H9 (cell line): Measurements from ENCODE around the gene ADCK2. TPM values are rescaled to one million over a fixed set of nuclear protein-coding genes. Genes with fewer than 3 reads are reported as not detected.

Experiments
- DNase-seq: peaks from one replicate; pipeline ENCODE4 v3.0.0-alpha.2; 2017
- H2AFZ ChIP-seq: one replicate; pipeline ENCODE4 v1.6.1; 2013; ENCODE audit warnings: mild to moderate bottlenecking, low read length, control low read depth, moderate library complexity
- H2AK5ac ChIP-seq: 2 replicates; pipeline ENCODE4 v1.6.1; 2013; ENCODE audit warnings: low read length, control low read depth, mixed read lengths; ENCODE audit not compliant: insufficient read length
- H2BK120ac ChIP-seq: one replicate; pipeline ENCODE4 v1.6.1; 2013; ENCODE audit warnings: low read depth, mild to moderate bottlenecking, low read length, control low read depth, inconsistent platforms; ENCODE audit not compliant: poor library complexity, severe bottlenecking
- H2BK12ac ChIP-seq: 2 replicates; pipeline ENCODE4 v1.6.1; 2013; ENCODE audit warnings: low read length, control low read depth, mixed read lengths, low read depth; ENCODE audit not compliant: insufficient read length
- H2BK15ac ChIP-seq: 2 replicates; pipeline ENCODE4 v1.6.1; 2013; ENCODE audit warnings: low read depth, low read length, control low read depth
- H2BK20ac ChIP-seq: one replicate; pipeline ENCODE4 v1.6.1; 2013; ENCODE audit warnings: low read depth, mild to moderate bottlenecking, low read length, control low read depth, inconsistent platforms; ENCODE audit not compliant: poor library complexity, severe bottlenecking
- H2BK5ac ChIP-seq: 2 replicates; pipeline ENCODE4 v1.6.1; 2013; ENCODE audit warnings: low read length, control low read depth, mixed read lengths; ENCODE audit not compliant: insufficient read length
- H3K14ac ChIP-seq: 2 replicates; pipeline ENCODE4 v1.6.1; 2013; ENCODE audit warnings: low read length, control low read depth; ENCODE audit not compliant: insufficient read depth
- H3K18ac ChIP-seq: 2 replicates; pipeline ENCODE4 v1.6.1; 2013; ENCODE audit warnings: low read depth, mild to moderate bottlenecking, mixed read lengths, low read length, control low read depth; ENCODE audit not compliant: insufficient read length
- H3K23ac ChIP-seq: 2 replicates; pipeline ENCODE4 v1.6.1; 2013; ENCODE audit warnings: low read length, control low read depth, mixed read lengths, low read depth; ENCODE audit not compliant: insufficient read length
- H3K23me2 ChIP-seq: 2 replicates; pipeline ENCODE4 v1.6.1; 2013; ENCODE audit warnings: low read depth, mild to moderate bottlenecking, mixed read lengths, low read length, control low read depth; ENCODE audit not compliant: insufficient read length, poor library complexity, severe bottlenecking
- H3K27ac ChIP-seq: 2 replicates; pipeline ENCODE4 v1.5.1; 2013; ENCODE audit warnings: low read length, control low read depth, mixed read lengths, low read depth; ENCODE audit not compliant: insufficient read length
- H3K27me3 ChIP-seq: 2 replicates; pipeline ENCODE4 v1.6.1; 2013; ENCODE audit warnings: low read length, control low read depth, inconsistent platforms; ENCODE audit not compliant: insufficient read depth
- H3K4ac ChIP-seq: 2 replicates; pipeline ENCODE4 v1.6.1; 2013; ENCODE audit warnings: low read depth, mild to moderate bottlenecking, control low read depth, inconsistent platforms, low read length, moderate library complexity
- H3K4me1 ChIP-seq: 2 replicates; pipeline ENCODE4 v1.6.1; 2013; ENCODE audit warnings: low read length, control low read depth, inconsistent platforms; ENCODE audit not compliant: insufficient read depth
- H3K4me2 ChIP-seq: 2 replicates; pipeline ENCODE4 v1.6.1; 2013; ENCODE audit warnings: low read length, control low read depth, mixed read lengths; ENCODE audit not compliant: insufficient read length, insufficient read depth
- H3K56ac ChIP-seq: 2 replicates; pipeline ENCODE4 v1.6.1; 2013; ENCODE audit warnings: low read depth, mild to moderate bottlenecking, mixed read lengths, low read length, control low read depth; ENCODE audit not compliant: insufficient read length
- H3K79me1 ChIP-seq: 2 replicates; pipeline ENCODE4 v1.6.1; 2013; ENCODE audit warnings: low read depth, mild to moderate bottlenecking, moderate library complexity, low read length, control low read depth, inconsistent platforms; ENCODE audit not compliant: insufficient read depth, poor library complexity, severe bottlenecking
- H3K79me2 ChIP-seq: 2 replicates; pipeline ENCODE4 v1.6.1; 2013; ENCODE audit warnings: low read length, control low read depth, inconsistent platforms; ENCODE audit not compliant: insufficient read depth
- H3K9ac ChIP-seq: 2 replicates; pipeline ENCODE4 v1.6.1; 2013; ENCODE audit warnings: low read length, control low read depth, mixed read lengths; ENCODE audit not compliant: insufficient read length; ENCODE audit errors: extremely low read depth
- H3K9me3 ChIP-seq: one replicate; pipeline ENCODE4 v1.6.1; 2013; ENCODE audit warnings: low read depth, low read length, inconsistent platforms; ENCODE audit not compliant: control insufficient read depth
- H3T11ph ChIP-seq: one replicate; pipeline ENCODE4 v1.6.1; 2013; ENCODE audit warnings: mild to moderate bottlenecking, low read length, control low read depth, inconsistent platforms
- H4K20me1 ChIP-seq: one replicate; pipeline ENCODE4 v1.6.1; 2013; ENCODE audit not compliant: control insufficient read depth, insufficient read length, insufficient read depth
- H4K5ac ChIP-seq: 2 replicates; pipeline ENCODE4 v1.6.1; 2013; ENCODE audit warnings: low read depth, mild to moderate bottlenecking, mixed read lengths, low read length, control low read depth; ENCODE audit not compliant: insufficient read length
- H4K8ac ChIP-seq: replicated peaks from 2 replicates; pipeline ENCODE4 v1.6.1; 2013; ENCODE audit warnings: low read length, control low read depth, mixed read lengths, low read depth; ENCODE audit not compliant: insufficient read length
- H4K91ac ChIP-seq: 2 replicates; pipeline ENCODE4 v1.6.1; 2013; ENCODE audit warnings: low read depth, mild to moderate bottlenecking, moderate library complexity, mixed read lengths, low read length, control low read depth; ENCODE audit not compliant: insufficient read length
- H3K27ac Mint-ChIP-seq, 3 experiments: 2 replicates in 2 of 3; 3 replicates in 1 of 3; pipeline ENCODE4 v1.8.0; 2020 to 2021; ENCODE audit warnings: mixed read lengths in 3 of 3, mild to moderate bottlenecking in 1 of 3, moderate library complexity in 1 of 3
- H3K27me3 Mint-ChIP-seq: 2 replicates; pipeline ENCODE4 v1.8.0; 2021; ENCODE audit warnings: low read depth, mild to moderate bottlenecking, moderate library complexity, mixed read lengths
- H3K36me3 Mint-ChIP-seq, 3 experiments: 2 replicates in 2 of 3; 3 replicates in 1 of 3; pipeline ENCODE4 v1.8.0; 2020 to 2021; ENCODE audit warnings: low read depth in 3 of 3, mixed read lengths in 3 of 3; ENCODE audit not compliant: insufficient read depth in 1 of 3
- H3K4me1 Mint-ChIP-seq, 2 experiments: 2 replicates each; pipeline ENCODE4 v1.8.0; 2020; ENCODE audit warnings: mixed read lengths in 2 of 2
- H3K4me3 Mint-ChIP-seq, 2 experiments: 2 replicates in 1 of 2; 3 replicates in 1 of 2; pipeline ENCODE4 v1.8.0; 2020 to 2021; ENCODE audit warnings: mild to moderate bottlenecking in 2 of 2, mixed read lengths in 2 of 2, moderate library complexity in 1 of 2
- H3K9me3 Mint-ChIP-seq, 2 experiments: 2 replicates in 1 of 2; 3 replicates in 1 of 2; pipeline ENCODE4 v1.8.0; 2020; ENCODE audit warnings: mild to moderate bottlenecking in 2 of 2, mixed read lengths in 2 of 2, moderate library complexity in 1 of 2
- CTCF ChIP-seq: fragments of 200-600 bp; sonication (generic); conservative IDR thresholded peaks from 3 replicates; pipeline ENCODE4 v1.8.0; 2021; ENCODE audit warnings: antibody characterized with exemption, mild to moderate bottlenecking
- WGBS: extraction: QIAGEN DNeasy Blood & Tissue Kit; methylation state at CpG from one replicate; pipeline ENCODE4 v1.1.7; 2013; ENCODE audit warnings: missing lambda C conversion rate, low lambda C conversion rate, mixed read lengths; ENCODE audit not compliant: insufficient read length; ENCODE audit errors: extremely low coverage; 5-methylcytosine and 5-hydroxymethylcytosine counted together
- total RNA-seq: library from RNA; stranded (reverse); gene quantifications from 2 replicates; pipeline ENCODE4 v1.2.1, GENCODE V29; 2021

The ADCK2 gene
- total RNA-seq, 1 experiment from 2014 or later, result 12.4 TPM

GRCh38 chr7:140723574-140723973 is 50.8 kb downstream of the ADCK2 start:
- no peak overlapping the region for H2BK20ac ChIP-seq
- no peak overlapping the region for H3K18ac ChIP-seq
- no peak overlapping the region for H3K23ac ChIP-seq
- H3K9me3 ChIP-seq, result no peaks in the 10 kb centered on the region
- H3T11ph ChIP-seq, result no peak overlapping the region
- H4K5ac ChIP-seq, result no peak overlapping the region
- no peak overlapping the region for H4K91ac ChIP-seq
- no peak overlapping the region for H3K27ac ChIP-seq
- H3K27me3 Mint-ChIP-seq, result no peaks in the 10 kb centered on the region
- no peak for TF ChIP-seq CTCF
- no peaks in the 10 kb centered on the region for H4K20me1 ChIP-seq
- H3K14ac ChIP-seq, result no peak overlapping the region
- H2BK15ac ChIP-seq, result no peak overlapping the region
- H3K4me2 ChIP-seq, result no peak overlapping the region
- H3K79me1 ChIP-seq, result no peaks in the 10 kb centered on the region
- no peak overlapping the region for H3K4ac ChIP-seq
- H3K27ac Mint-ChIP-seq, result no peak overlapping the region
- H2AK5ac ChIP-seq, result no peak overlapping the region
- H3K4me3 Mint-ChIP-seq, result no peak overlapping the region
- H3K9me3 Mint-ChIP-seq, result no peaks in the 10 kb centered on the region
- H3K4me1 ChIP-seq, result no peaks in the 10 kb centered on the region
- no peak overlapping the region for H2BK12ac ChIP-seq
- no peaks in the 10 kb centered on the region for H3K79me2 ChIP-seq
- H3K27me3 ChIP-seq, result no peaks in the 10 kb centered on the region
- H3K9ac ChIP-seq, result no peak overlapping the region
- H3K4me1 Mint-ChIP-seq, result no peaks in the 10 kb centered on the region
- no peaks in the 10 kb centered on the region for H3K23me2 ChIP-seq
- H3K56ac ChIP-seq, result no peak overlapping the region
- peaks cover 0 to 8% (median 6%) of the 10 kb centered on the region in 3 experiments; a peak in 3 of 7 replicates for H3K36me3 Mint-ChIP-seq
- H4K8ac ChIP-seq, result no peak overlapping the region
- no peak overlapping the region for H2BK5ac ChIP-seq
- WGBS, result no CpG with 5 or more reads among the region's 3 CpGs
- H2AFZ ChIP-seq, result no peak overlapping the region
- DNase-seq, result no peak
- no peak overlapping the region for H2BK120ac ChIP-seq
